GM20431 (cell line): ENCODE measurements around the gene ADK.
"Not testable (repeated sequence)": the region's sequence is repeated elsewhere in the genome, so short reads cannot be mapped to it uniquely, and the experiment has no call there.

Source experiments
- in situ Hi-C: fragments of 300-500 bp; cut with MseI, MboI; formaldehyde crosslinking; loops from one replicate; pipeline ENCODE4 v1.15.0; 2020; ENCODE audit warnings: low sequenced_read_pairs; ENCODE audit not compliant: unreplicated experiment

ADK gene

DNA sequence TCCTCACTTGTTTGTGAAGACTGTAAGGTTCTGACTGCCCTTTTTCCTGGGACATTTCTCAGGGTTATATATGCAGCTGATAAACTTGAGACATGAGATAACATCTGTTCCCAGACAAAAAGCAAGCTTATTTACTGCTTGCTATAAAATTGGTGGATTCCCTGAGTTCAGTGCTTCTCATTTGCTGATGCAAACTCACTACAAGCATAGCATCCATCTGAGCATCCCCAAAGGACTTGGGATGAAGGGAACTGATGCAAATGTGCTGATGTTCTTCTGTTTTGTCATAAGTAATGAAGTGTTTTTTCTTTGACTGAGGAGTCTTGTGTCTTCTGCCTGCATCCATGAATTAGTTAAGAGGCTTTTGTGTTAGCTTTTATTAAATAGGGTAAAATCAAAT lies 183.2 kb downstream of the ADK start:
- in situ Hi-C loops, result no loop called here

GRCh38 chr10:74335501-74335900 lies 184.5 kb downstream of the ADK start:
- in situ Hi-C loops, result no loop called here

DNA sequence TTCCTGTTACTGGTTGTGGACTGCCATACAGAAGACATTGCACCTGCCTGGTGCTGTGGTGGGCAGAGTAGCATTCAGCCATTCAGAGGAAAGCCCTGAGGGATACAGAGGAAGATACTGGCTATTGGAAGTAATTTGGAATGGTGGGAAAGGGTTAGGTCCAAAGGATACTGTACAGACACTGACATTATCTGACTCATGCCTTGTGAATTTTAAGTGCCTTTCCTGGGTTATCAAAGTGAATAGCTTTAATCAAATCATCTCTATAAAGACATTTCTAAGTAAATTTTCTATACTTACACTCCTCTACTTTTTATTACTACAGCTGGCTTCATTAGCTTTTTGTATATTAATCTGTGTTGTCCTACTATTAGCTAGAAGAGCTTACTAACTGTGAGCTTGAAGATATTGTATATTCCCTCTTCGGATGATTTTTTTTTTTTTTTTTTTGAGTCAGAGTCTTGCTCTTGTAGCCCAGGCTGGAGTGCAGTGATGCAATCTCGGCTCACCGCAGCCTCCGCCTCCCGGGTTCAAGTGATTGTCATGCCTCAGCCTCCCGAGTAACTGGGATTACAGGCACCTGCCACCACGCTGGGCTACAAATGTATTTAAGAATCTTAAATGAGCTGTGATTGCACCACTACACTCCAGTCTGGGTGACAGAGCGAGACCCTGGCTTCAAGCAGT lies 186.5 kb downstream of the ADK start:
- in situ Hi-C loops, result no loop called here

DNA sequence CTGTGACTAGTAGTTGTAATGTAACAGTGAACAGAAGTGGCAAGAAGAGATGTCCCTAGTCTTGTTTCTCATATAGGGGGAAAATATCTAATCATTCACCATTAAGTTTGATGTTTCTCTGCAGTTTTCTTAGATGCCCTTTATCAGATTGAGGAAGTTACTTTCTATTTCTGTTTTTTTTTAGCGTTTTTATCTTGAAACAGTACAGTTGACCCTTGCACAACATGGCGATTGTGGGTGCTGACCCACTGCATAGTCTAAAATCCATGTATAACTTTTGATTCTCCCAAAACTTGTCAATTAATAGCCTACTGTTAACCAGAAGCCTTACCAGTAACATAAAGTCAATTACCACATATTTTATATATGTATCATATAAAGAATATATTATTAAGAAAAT lies 192.0 kb downstream of the ADK start:
- in situ Hi-C loops, result no loop called here

- in situ Hi-C loops, result no loop called here
Measured at GRCh38 chr10:74343804-74344203, 192.8 kb downstream of the ADK start.

DNA sequence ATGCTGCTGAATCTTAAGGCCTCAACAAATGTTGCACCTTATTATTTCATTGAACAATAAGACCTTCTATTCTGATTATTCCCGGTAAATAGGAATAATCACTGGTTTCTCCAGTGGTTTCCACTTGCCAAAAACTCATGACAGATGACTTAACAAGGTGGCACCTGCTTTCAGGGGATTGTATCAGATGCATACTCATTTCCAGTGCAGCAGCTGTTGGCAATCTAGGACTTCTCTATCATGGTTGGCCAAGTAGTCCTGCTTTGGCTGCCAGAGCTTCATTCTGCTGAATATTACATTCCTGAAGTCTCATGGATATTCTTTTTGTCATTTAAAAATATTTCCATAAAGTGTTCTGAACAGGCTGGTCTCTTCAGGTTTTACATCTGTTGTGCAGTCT lies 193.3 kb downstream of the ADK start:
- in situ Hi-C loops, result no loop called here

GRCh38 chr10:74347522-74347921 lies 196.5 kb downstream of the ADK start:
- in situ Hi-C loops, result no loop called here

- in situ Hi-C loops, result not testable (repeated sequence)
Measured at GRCh38 chr10:74353021-74353420, 202.0 kb downstream of the ADK start.

- in situ Hi-C loops, result no loop called here
Measured at GRCh38 chr10:74361678-74362077, 210.7 kb downstream of the ADK start.

DNA sequence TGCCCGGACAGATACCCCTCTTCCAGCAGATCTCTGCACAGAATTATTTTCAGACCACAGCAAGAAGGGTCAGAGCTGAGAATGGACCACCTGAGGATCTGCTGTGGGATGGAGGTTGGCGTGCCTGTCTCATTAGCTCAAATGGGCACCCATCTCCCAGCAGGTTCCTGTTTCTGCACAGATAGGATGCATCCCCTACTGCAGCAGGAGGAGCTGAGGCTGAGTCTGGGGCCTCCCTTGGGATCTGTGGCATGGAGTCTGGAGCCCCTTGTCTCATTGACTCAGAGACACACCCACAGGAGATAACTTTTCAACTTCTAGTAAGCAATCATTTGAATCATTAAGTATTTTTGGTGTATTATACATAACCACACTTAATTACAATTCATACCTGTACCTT lies 212.7 kb downstream of the ADK start:
- in situ Hi-C loops, result no loop called here

DNA sequence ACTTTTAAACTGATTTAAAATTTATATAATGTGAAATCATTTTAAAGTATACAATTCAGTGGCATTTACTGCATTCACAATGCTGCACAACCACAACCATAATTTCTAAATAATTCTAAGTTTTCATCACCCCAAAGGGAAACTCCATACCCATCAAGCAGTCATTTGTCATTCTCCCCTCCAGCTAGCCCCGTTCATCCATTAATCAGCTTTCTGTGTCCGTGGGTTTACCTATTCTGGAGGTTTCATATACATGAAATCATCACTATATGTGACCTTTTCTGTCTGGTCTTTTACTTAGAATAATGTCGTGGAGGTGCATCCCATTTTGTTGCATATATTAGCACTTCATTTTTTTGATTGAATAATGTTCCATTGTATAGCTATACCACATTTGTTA lies 214.1 kb downstream of the ADK start:
- in situ Hi-C loops, result no loop called here

DNA sequence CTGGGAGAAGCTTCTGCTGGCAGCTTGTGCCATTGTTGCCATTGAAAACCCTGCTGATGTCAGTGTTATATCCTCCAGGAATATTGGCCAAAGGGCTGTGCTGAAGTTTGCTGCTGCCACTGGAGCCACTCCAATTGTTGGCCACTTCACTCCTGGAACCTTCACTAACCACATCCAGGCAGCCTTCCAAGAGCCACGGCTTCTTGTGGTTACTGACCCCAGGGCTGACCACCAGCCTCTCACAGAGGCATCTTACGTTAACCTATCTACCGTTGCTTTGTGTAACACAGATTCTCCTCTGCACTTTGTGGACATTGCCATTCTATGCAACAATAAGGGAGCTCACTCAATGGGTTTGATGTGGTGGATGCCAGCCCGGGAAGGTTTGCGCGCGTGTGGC lies 220.7 kb downstream of the ADK start:
- in situ Hi-C loops, result no loop called here

DNA sequence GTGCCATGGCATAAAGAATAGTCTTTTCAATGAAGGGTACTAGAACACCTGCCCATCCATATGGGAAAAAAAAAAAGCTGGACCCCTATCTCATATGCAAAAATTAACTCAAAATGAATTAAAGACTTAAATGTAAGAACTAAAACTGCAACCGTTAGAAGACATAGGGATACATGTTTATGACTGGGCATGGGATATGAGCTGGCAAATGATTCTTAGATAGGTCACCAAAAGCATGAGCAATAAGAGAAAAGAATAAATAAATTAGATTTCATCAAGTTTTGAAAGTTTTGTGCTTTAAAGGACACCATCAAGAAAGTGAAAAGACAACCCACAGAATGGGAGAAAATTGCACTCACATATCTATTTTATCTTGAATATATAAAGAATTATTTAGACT lies 222.0 kb downstream of the ADK start:
- in situ Hi-C loops, result no loop called here

- in situ Hi-C loops, result no loop called here
Measured at GRCh38 chr10:74377476-74377875, 226.5 kb downstream of the ADK start.

- in situ Hi-C loops, result no loop called here
Measured at GRCh38 chr10:74379474-74379873, 228.5 kb downstream of the ADK start.

DNA sequence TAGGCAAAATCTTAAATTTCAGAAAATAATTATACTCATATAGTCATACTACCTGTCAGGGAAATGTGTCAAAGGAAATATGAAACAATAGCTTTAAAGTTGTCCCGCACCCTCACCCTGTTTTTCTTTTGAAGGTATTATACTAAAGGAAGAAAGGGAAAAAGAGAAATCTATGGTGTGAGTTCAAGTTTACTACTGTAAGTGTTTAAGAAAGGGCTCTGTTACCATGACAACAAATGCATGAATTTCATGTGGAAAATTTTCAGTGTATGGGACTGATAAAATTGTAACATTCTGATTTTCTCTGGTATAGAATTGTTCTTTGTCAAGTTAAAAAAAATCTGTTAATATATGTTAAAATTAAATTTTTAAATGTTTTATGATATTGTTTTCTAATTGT lies 229.8 kb downstream of the ADK start:
- in situ Hi-C loops, result no loop called here

GRCh38 chr10:74381291-74381853 lies 230.4 kb downstream of the ADK start:
- in situ Hi-C loops, result no loop called here

DNA sequence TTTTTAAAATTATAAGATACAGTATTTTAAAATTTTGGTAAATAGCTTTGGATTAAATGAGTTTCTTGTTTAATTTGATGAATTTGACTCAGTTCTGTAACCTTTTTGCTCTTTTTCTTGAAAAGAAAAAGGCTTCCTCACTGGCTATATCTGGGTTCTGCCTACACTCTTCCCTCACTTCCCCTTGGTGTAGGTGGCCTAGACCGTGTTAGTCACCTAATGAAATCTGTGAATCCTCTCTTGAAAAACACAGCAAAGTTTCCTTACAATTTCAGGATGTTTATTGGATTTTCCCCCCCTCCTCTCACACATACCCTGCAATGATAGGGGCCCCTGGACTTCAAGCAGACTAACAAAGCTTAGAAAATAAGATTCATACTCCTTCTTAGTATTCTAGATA lies 231.6 kb downstream of the ADK start:
- in situ Hi-C loops, result no loop called here

DNA sequence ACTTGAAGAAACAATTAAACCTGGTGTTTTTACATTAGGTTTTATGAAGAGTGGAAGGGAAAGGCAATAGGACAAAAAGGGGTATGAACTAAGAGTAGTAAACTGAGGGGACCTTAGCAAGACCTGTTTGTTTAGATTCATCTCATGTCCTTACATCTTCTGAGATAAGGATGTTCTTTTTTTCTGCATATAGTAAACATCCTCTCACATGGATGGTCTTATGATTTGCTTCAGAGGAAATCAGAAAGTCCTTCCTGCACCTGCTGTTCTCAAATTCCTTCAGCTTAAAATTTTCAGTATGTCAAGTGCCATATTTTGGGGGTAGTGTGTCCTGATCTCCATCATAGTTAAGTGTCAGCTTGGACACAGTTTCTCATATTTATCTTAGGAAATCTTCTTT lies 232.6 kb downstream of the ADK start:
- in situ Hi-C loops, result no loop called here

DNA sequence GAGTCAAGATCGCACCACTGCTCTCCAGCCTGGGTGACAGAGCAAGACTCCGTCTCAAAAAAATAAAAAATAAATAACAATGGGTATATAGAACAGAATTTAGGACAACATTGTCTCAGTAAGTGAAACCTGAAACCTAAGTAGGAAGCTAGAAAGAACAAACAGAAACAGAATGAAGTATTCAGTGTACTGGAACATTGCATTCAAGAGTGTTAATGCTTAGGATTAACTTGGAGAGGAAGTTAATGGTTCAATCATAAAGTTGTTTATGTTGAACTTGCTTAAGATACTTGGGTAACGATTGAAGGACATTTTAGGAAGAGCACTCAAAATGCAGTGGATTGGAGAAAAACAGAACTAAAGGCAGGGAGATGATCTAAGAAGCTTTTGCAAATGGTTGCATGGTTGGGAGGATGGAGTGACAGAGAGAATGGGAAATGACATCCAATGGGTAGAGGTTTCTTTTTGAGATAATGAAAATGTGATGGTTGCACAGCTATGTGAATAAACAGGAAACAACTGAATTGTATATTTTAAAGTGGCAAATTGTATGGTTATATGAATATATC lies 233.7 kb downstream of the ADK start:
- in situ Hi-C loops, result no loop called here

GRCh38 chr10:74388801-74389200 lies 237.8 kb downstream of the ADK start:
- in situ Hi-C loops, result no loop called here

DNA sequence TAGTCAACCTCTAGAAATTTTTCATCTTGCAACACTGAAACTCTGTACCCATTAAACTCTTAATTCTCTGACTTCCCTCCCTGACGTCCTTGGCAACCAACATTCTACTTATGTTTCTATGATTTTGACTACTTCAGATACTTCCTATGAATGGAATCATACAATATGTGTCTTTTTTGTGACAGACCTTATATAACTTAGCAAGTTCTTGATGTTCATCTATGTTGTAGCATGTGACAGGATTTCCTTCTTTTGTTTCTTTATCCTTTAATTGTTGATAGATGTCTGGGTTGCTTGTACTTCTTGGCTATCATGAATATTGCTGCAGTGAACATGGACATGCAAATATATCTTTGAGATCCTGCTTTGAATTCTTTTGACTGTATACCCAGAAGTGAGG lies 240.8 kb downstream of the ADK start:
- in situ Hi-C loops, result no loop called here
